MM.1S (cell line): ENCODE measurements around the gene CTNNA3.

Experiments used
- DNase-seq: peaks from one replicate; pipeline ENCODE4 v3.0.0-alpha.2; 2015
- H2AFZ ChIP-seq: fragments of 300-600 bp; sonication (generic); 2 replicates; pipeline ENCODE4 v1.6.0; 2016; ENCODE audit warnings: antibody characterized with exemption, low read length
- H3F3A ChIP-seq: fragments of 300-600 bp; sonication (generic); 2 replicates; pipeline ENCODE4 v1.6.1; 2016; ENCODE audit warnings: mild to moderate bottlenecking, antibody characterized with exemption, low read length, moderate library complexity, mixed read lengths; ENCODE audit not compliant: insufficient read depth
- H3K27ac ChIP-seq: fragments of 300-600 bp; sonication (generic); 2 replicates; pipeline ENCODE4 v1.5.1; 2016; ENCODE audit warnings: mild to moderate bottlenecking, low read length
- H3K27me3 ChIP-seq: fragments of 300-600 bp; sonication (generic); replicated peaks from 2 replicates; pipeline ENCODE4 v1.6.0; 2016; ENCODE audit warnings: low read length; ENCODE audit not compliant: insufficient read depth
- H3K36me3 ChIP-seq: fragments of 300-600 bp; sonication (generic); replicated peaks from 2 replicates; pipeline ENCODE4 v1.6.1; 2016; ENCODE audit warnings: mild to moderate bottlenecking, low read length, mixed read lengths; ENCODE audit not compliant: insufficient read depth
- H3K4me1 ChIP-seq: fragments of 300-600 bp; sonication (generic); 2 replicates; pipeline ENCODE4 v1.6.1; 2016; ENCODE audit warnings: low read length, mixed read lengths
- H3K4me2 ChIP-seq: fragments of 300-600 bp; sonication (generic); 2 replicates; pipeline ENCODE4 v1.6.0; 2016; ENCODE audit warnings: low read depth, low read length
- H3K4me3 ChIP-seq: fragments of 300-600 bp; sonication (generic); 2 replicates; pipeline ENCODE4 v1.5.1; 2016; ENCODE audit warnings: low read length, mixed read lengths
- H3K79me2 ChIP-seq: fragments of 300-600 bp; sonication (generic); 2 replicates; pipeline ENCODE4 v1.6.1; 2016; ENCODE audit warnings: mixed run types, low read length, mixed read lengths
- H3K9ac ChIP-seq: fragments of 300-600 bp; sonication (generic); 2 replicates; pipeline ENCODE4 v1.6.1; 2016; ENCODE audit warnings: low read length, mixed read lengths
- H3K9me2 ChIP-seq: fragments of 300-600 bp; sonication (generic); replicated peaks from 2 replicates; pipeline ENCODE4 v1.6.1; 2016; ENCODE audit warnings: mild to moderate bottlenecking, low read length, mixed read lengths; ENCODE audit not compliant: insufficient read depth
- H3K9me3 ChIP-seq: fragments of 300-600 bp; sonication (generic); replicated peaks from 2 replicates; pipeline ENCODE4 v1.6.1; 2016; ENCODE audit warnings: mild to moderate bottlenecking, low read length, mixed read lengths; ENCODE audit not compliant: insufficient read depth
- H4K20me1 ChIP-seq: fragments of 300-600 bp; sonication (generic); 2 replicates; pipeline ENCODE4 v1.6.1; 2016; ENCODE audit warnings: mild to moderate bottlenecking, low read length, moderate library complexity, mixed read lengths; ENCODE audit not compliant: insufficient read depth
- CTCF ChIP-seq: fragments of 300-600 bp; sonication (generic); IDR thresholded peaks from 2 replicates; pipeline ENCODE4 v1.5.1; 2016; ENCODE audit warnings: antibody characterized with exemption, low read length, mixed read lengths
- EZH2 ChIP-seq: fragments of 300-600 bp; sonication (generic); optimal IDR thresholded peaks from 2 replicates; pipeline ENCODE3; 2017; ENCODE audit warnings: low read depth, mild to moderate bottlenecking, antibody characterized with exemption, low read length, mixed read lengths
- EZH2phosphoT487 ChIP-seq: fragments of 300-600 bp; sonication (generic); IDR thresholded peaks from 2 replicates; pipeline ENCODE4 v1.6.1; 2018; ENCODE audit warnings: antibody characterized with exemption, low read length

The CTNNA3 gene

GRCh38 chr10:67036808-67037207 lies 659.2 kb downstream of the CTNNA3 start:
- Histone ChIP-seq H3K4me3 (no peak overlapping the region), H3K79me2 (no peaks in the 10 kb centered on the region), H3K27ac (no peak overlapping the region), H3K9me3 (no peaks in the 10 kb centered on the region), H3K27me3 (no peaks in the 10 kb centered on the region), H3K36me3 (no peaks in the 10 kb centered on the region), H3K4me1 (no peaks in the 10 kb centered on the region), H3K9me2 (no peaks in the 10 kb centered on the region), H2AFZ (no peak overlapping the region), H3F3A (no peaks in the 10 kb centered on the region), H3K4me2 (no peak overlapping the region), H3K9ac (no peak overlapping the region), H4K20me1 (no peaks in the 10 kb centered on the region)
- TF ChIP-seq EZH2phosphoT487 (no peak), EZH2 (no peak), CTCF (no peak)
- no peak for DNase-seq

- no peaks in the 10 kb centered on the region for H3K27me3 ChIP-seq
- H3K79me2 ChIP-seq, result no peaks in the 10 kb centered on the region
- DNase-seq, result no peak
- H3K27ac ChIP-seq, result no peak overlapping the region
- no peak overlapping the region for H3K4me3 ChIP-seq
- no peak overlapping the region for H3K4me2 ChIP-seq
- H3F3A ChIP-seq, result no peaks in the 10 kb centered on the region
- H4K20me1 ChIP-seq, result no peaks in the 10 kb centered on the region
- no peak overlapping the region for H3K9ac ChIP-seq
- H3K9me2 ChIP-seq, result no peaks in the 10 kb centered on the region
- TF ChIP-seq EZH2phosphoT487 (no peak), CTCF (no peak), EZH2 (no peak)
- H3K9me3 ChIP-seq, result no peaks in the 10 kb centered on the region
- no peaks in the 10 kb centered on the region for H3K4me1 ChIP-seq
- H2AFZ ChIP-seq, result no peak overlapping the region
- H3K36me3 ChIP-seq, result no peaks in the 10 kb centered on the region
These were observed 662.1 kb downstream of the CTNNA3 start for GRCh38 chr10:67033878-67034277.

- Histone ChIP-seq H3F3A (no peaks in the 10 kb centered on the region), H3K27ac (no peak overlapping the region), H3K4me2 (no peak overlapping the region), H3K9me2 (no peaks in the 10 kb centered on the region), H3K27me3 (no peaks in the 10 kb centered on the region), H3K36me3 (no peaks in the 10 kb centered on the region), H3K4me1 (no peaks in the 10 kb centered on the region), H3K4me3 (no peak overlapping the region), H2AFZ (no peak overlapping the region), H3K9me3 (no peaks in the 10 kb centered on the region), H4K20me1 (no peaks in the 10 kb centered on the region), H3K79me2 (no peaks in the 10 kb centered on the region), H3K9ac (no peak overlapping the region)
- DNase-seq, result no peak
- TF ChIP-seq EZH2 (no peak), EZH2phosphoT487 (no peak), CTCF (no peak)
These were observed 673.9 kb downstream of the CTNNA3 start for GRCh38 chr10:67022099-67022498.
